Body of pancreas (tissue), 4 donors: ENCODE data around the gene DRAP1.

Experiments used
- POLR2A ChIP-seq, 3 donors: fragments of 450-650 bp; IDR thresholded peaks; one replicate each; pipeline ENCODE4 v1.6.1; 2016; ENCODE audit warnings: antibody characterized with exemption in 3 of 3, mild to moderate bottlenecking in 2 of 3
- TF ChIP-seq, protein P1 (sequence below), 7 experiments: fragments of 450-650 bp in 4 of 7; fragments of 200-600 bp in 3 of 7; sonication (generic) in 3 of 7; IDR thresholded peaks; one replicate each; pipeline ENCODE4 v1.5.1; 2016 to 2019; ENCODE audit warnings: antibody characterized with exemption in 7 of 7

DNA sequence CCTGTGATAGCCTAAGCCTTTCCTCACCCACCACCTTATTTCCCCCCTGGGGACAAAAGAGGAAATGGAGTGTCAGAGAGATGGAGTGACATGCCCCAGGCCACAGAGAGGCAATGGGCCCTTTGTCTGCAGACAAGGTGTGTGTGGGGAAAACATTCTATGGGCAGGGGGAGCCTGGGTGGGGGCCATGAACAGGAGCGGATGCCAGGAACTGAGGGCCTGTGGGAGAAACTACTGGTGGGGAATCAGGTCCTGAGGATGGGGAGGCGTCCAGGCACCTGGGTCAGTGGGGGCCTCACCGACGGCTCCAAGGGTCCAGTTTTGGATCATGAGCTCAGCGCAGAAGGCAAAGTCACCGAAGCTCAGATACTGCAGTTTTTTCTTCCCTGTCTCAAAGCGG lies 34.0 kb upstream of the DRAP1 start:
- TF ChIP-seq POLR2A (IDR thresholded peaks at IDR 0.05), result no peak
- TF ChIP-seq, protein P1, sequence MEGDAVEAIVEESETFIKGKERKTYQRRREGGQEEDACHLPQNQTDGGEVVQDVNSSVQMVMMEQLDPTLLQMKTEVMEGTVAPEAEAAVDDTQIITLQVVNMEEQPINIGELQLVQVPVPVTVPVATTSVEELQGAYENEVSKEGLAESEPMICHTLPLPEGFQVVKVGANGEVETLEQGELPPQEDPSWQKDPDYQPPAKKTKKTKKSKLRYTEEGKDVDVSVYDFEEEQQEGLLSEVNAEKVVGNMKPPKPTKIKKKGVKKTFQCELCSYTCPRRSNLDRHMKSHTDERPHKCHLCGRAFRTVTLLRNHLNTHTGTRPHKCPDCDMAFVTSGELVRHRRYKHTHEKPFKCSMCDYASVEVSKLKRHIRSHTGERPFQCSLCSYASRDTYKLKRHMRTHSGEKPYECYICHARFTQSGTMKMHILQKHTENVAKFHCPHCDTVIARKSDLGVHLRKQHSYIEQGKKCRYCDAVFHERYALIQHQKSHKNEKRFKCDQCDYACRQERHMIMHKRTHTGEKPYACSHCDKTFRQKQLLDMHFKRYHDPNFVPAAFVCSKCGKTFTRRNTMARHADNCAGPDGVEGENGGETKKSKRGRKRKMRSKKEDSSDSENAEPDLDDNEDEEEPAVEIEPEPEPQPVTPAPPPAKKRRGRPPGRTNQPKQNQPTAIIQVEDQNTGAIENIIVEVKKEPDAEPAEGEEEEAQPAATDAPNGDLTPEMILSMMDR (IDR thresholded peaks at IDR 0.05), result no peak
